HG03196 (cell line): ENCODE results near the gene B3GAT2.

ENCODE experiments used
- ATAC-seq: cut with Tn5 transposase; IDR thresholded peaks from one replicate; pipeline ENCODE4 v1.9.1; 2021; ENCODE audit not compliant: unreplicated experiment

B3GAT2 gene

DNA sequence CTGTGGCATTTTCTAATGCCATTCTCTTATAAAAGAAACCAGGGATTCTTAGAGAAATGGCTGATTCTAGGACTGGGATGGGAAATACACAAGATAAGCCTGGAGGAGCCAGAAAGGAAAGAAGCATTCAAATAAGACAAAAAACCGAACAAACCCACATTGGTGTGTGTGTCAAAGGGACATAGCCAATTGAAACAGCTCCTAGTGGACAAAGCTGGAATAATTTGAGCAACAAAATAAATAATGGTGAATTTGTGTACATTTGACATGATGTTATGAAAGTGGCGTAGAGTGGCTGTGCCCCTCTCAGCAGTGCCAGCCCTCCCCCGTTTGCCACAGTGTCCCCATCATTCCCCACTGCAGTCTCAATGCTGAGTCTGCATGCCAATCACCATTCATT is 55.5 kb downstream of the B3GAT2 start:
- ATAC-seq, result no peak

DNA sequence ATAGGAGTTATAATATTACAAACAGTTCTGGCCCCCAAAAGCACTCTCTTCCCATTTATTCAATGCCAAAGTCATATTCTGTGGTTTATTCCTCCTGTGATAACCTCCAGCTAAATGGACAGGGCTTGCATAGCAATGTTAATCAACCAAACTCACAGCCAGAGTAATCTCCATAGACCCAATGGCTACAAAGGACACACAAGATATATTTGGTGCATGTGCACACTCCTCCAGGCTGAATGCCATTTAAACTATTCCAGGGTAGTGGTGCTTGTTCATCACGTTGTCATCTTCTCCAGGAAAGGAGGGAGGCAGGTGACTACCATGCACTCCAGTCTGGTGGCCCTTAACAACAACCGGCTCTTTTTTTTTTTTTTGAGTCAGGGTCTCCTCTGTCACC is 56.8 kb downstream of the B3GAT2 start:
- ATAC-seq, result no peak

DNA sequence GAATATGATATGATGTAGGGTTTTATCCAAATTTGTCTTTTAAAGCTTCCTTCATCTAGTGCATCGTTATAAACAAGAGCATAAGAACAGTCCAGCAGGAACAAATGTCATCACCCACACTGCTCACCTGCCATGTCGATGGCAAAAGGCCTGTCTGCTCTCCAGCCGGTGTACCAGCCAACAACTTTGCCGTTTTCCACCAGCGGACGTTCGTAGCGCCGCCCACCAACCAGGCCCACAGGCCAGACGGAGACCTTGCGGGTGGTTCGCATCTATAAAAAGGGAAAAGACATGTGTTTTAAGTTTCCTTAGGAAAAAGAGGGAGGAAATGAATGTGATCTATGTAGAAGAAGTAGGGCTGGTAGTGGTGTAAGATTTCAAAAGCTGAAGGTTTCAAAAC is 62.9 kb downstream of the B3GAT2 start:
- ATAC-seq, result no peak

DNA sequence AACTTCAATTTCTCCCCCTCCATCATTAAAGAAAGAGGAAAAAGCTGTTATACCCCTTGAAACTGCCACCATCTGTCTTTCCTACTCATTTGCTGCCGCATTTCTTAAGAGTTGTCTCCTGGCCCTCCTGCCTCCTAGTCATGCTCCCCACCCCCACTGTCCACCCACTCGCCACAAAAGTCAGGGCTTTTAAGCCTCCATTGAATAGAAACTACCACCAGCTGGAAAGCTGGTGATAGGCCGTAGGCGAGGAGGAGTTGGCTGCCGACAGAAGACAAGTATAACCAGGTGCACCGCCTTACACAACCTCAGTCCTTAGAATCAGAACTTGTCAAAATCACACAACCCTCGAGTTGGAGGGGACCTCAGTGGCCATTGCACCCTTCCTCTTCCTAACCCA is 67.6 kb downstream of the B3GAT2 start:
- ATAC-seq, result no peak

DNA sequence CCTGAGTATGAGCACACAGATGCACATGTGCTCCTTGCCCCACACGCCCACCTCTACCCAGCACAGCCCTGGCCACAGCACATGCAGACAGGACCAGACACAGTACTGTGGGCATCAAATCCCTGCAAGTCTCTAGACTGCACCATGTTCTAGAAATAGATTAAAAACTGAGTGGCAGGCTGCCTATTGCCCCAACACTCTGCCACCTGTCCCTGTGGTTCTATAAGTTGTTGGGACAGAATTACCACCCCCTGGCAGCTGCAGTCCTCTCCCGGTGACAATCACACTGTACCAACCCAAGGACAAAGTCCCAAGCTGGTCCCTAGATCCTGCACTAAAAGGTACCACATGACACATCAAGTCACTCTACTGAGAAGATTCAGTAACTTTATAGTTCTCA is 70.2 kb downstream of the B3GAT2 start:
- ATAC-seq, result no peak

DNA sequence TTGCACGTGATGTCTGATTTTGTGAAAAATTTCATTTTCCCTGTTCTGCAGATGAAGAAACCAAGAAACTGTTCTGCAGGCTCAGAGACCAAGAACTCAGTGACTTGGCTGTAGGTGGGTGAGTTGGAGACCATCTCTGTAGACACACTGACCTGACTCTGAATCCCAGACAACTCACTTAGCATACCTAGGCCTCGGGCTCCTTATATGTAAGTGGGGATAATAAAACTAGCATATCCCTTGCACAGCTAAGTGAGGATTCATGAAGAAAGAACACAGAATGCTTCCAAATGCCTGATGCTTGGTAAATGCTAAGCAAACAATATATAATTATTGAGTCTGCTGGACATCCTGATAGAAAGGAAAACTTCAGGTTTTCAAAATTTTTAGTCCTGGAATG is 70.8 kb downstream of the B3GAT2 start:
- no peak for ATAC-seq

DNA sequence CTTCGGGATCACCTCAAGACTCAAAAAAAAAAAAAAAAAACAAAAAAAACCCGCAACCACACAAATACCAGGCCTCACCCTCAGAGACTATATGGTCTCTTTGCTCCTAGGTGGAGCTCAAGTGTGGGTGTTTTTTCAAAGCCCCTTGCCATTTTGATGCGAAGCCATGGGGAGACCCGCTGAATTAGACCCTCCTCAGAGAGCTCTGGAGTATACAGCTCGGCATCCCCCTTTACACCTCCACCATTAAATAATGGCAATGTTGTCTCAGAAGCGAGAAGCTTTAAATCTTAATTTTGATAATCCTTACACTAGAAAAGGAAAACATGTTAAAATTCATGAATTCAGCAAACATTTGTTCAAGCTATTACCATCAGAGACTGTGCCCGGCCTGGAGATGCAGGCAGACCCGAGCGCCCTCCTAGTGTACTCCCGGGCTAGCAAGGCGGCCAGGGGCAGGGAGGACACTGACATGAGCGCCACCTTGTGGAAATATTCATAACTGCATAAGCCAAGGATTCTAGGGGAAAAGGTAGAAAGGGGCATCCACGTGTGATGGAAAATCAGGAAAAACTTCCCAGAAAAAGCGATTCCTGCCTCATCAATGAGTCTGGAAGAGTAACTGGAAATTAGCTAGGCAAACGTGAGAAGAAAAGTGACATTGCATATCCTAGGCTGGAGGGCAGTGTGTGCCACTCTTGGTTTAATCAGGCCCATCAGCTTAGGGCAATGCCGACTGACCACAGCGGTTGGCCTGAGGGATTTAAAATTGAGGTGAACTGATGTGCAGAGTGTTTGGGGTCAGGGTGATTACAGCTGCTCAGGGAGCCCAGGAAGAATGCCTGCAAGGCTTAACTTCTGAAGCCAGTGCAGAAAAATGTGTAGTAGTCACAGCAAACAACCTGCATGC is 72.5 kb downstream of the B3GAT2 start:
- ATAC-seq, result no peak

DNA sequence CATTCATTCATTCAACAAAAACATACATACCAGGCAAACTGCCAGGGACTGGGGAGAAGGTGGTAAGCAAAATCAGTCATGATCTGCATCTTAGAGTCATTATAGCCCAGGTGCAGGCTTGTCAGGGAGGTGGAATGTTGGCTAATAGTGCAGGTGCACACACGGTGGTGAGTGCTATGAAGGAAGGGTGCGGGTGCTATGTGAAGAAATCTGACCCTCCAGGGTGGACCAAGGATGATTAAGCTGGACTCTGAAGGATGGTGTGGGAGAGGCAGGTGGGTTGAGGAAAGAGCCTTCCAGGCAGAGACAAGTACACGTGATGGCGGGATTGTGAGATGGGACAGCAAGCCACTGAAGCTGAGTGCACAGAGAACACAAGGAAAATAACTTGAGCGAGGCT is 77.4 kb downstream of the B3GAT2 start:
- no peak for ATAC-seq

DNA sequence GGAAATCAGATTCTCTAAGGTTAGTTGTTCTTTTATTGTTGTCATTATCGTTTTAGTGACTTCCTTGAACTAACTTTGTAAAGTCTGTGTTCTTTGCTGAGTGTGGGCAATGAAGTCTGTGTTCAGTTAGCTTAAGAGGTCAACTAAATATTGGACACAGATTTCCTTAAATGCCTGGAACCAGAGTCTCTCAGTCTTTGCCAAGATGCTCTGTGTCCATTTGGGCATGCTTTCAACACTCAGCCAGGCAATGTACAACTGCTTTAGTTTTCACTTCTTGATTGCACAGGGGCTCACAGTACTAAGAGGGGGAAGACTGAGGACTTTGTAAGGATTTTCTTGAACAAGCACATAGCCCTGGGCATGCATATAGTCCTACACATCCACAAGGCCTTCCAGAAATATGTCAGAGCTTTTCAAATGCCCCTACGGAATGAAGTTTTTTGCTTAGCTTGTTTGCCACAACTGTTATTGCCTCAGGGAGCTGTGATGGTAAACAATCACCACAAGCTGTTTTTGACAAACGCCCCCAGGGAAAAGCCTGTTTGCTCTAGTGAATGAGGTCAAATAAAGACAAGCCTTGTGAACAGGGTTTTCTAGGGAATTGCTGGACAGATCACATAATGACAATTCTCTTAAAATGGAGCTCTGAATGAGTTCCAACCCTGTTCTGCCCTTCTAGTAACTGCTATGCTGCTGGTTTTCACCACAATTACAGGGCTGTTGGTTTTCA is 82.5 kb downstream of the B3GAT2 start:
- no peak for ATAC-seq

DNA sequence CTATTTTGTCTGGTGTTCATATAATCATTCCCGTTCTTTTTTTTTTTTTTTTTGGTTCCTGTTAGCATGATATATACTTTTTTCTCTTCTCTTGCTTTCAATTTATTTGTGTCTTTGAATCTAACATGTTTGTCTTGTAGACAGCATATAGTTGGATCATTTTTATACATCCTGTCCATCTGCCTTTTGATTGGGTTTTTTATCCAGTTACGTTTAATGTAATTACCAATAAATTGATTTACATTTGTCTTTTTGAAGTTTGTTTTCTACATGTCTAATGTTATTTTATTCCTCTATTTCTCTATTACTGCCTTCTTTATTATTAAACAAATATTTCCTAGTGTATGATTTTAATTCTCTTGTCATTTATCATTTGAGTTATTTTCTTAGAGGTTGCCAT is 84.4 kb downstream of the B3GAT2 start:
- no peak for ATAC-seq

DNA sequence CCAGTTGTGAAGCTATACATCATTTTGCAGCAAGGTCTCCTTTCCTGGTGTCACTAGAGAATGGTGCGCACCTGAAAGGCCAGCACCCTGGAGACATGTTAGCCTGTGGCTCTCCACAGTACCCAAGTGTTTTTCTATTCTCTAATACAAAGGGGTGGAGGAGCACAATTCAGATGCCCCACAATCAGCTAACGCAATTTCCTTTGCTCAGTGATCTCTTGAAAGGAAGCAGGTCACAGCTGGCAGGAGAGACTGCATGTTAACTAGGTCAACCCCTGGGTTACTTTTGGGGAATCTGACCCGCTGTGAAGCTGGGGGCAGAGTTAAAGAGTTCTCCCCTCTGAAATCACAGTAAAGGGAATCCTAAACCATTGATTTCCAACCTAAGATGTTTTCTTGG is 92.5 kb downstream of the B3GAT2 start:
- no peak for ATAC-seq

DNA sequence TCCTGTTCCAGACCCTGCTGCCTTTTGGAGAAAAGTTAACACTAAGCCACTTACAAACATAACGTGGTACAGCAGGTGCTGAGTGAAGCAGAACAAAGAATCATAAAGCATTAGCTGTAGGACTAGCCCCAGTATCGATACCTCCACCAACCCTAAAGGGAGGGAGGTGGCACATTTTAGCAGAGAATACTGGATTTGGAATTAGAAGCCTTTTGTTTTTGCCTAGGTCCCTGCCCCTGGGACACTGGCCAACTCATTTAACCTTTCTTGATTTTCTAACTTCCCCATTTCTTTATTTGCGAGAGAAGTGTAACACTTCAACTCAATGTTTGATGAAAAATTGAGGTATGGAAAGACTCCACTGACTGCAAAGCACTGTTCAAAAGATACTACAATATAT is 93.5 kb downstream of the B3GAT2 start:
- ATAC-seq, result no peak

DNA sequence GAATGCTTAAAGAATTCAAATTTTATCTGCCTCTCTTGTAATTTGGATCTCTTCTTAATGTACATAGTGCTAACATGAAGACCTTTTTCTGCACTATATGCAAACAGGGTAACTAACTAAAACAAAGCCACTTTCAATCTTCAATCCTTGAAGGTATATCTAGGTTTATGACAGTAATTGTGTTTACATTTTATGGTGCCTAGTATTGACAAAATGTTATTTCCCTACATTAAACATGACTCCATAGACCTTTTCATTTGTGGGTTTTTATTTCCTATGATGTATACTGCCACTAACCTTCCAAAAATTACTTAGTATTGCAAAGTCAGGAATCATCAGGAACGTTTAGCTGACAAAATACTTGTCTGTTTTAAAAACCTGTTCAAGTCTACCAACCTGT is 95.9 kb downstream of the B3GAT2 start:
- no peak for ATAC-seq

DNA sequence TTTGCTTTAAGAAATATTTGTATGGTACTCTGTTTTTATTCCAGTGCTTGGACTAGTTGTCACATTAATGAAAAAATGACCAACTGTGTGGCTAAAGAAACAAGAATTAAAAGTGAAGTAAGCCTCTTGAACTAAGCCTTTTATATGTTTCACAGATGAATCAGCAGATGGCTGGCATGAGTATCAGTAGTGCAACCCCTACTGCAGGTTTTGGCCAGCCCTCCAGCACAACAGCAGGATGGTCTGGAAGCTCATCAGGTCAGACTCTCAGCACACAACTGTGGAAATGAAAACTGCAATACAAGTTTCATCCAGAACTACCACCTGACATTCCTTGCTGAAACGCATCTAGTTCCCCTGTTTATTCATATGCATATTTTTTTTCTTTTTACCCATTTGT is 96.8 kb downstream of the B3GAT2 start:
- ATAC-seq, result no peak

DNA sequence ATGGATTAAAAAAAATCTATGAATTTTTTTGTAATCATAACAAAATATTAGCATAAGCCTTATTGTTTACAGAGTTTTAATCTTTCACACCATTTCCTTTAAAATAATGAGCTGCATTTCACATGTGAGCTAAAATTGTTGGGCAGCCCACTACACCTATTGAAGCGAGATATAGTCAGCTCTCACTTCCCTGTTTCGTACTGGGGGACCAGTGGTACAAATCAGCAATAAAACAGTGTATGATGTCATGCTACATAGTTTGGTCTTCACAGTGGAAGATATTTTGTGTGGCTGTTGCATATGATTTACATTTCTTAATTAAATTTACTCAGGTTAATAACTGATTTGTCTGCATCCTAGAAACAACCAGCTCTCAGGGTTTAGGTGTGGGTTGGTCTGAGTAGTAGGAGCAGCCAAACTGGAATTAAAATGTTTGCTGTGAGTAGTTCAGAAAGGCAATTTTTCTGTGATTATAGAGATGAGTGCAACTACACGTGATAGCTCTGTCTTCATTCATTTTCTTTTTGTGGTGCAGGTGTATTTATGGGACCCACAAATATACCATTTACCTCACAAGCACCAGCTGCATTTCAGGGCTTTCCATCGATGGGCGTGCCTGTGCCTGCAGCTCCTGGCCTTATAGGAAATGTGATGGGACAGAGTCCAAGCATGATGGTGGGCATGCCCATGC is 99.3 kb downstream of the B3GAT2 start:
- ATAC-seq, result peak; percentile 96

DNA sequence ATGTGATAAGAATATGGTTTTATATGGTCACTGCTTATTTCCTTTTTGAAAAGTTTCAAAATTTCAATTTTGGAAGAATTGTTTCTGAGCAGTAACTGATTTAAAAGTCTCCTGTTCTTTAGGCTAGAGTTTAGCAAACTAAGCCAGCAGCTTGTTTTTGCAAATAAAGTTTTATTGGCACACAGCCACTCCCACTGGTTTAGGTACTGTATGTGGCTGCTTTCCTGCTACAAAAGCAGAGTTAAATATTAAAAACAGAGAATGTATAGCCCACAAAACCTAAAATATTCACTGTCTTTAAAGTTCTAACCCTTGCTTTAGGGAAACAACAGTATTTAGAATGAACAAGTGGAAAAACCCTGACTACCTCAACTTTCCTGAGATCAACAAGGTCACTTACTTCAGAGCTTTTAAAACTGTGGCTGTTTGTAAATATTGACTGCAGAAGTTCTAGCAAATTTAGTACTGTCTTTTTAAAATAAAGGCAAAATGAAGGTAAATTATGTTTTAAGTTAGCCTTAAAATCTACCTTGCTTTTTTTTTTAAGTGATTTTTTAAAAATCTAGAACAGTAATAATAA is 104.1 kb downstream of the B3GAT2 start:
- ATAC-seq, result no peak

DNA sequence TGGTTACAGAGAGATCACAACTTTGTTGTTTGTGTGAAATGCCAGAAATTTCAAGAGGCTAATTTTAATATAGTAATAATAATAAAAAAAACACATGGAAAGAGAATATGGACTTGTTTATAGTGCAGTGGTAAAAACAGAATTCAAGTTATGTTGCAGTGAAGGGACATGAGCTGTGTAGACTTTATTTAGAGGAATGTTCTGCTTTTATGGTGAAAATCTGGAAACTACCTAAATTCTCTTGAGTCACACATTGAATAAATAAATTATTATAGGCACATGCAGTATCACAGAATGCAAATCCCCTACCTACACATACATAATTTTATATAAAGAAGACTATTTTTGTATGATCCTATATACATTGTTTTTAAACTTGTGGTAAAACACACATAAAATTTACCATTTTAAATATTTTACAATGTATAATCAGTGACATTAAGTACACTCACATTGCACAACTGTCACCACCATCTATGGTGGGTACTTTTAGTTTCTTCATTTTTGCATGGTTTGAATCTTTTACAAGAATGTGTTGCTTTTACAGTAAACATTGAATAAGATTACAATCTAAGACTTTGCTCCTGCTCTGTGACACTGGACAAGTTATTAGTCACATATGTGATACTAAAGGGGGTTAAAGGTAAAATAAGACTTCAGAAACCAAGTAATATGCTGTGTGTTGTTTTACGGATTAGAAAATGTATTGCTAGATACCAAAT is 107.4 kb downstream of the B3GAT2 start:
- no peak for ATAC-seq

DNA sequence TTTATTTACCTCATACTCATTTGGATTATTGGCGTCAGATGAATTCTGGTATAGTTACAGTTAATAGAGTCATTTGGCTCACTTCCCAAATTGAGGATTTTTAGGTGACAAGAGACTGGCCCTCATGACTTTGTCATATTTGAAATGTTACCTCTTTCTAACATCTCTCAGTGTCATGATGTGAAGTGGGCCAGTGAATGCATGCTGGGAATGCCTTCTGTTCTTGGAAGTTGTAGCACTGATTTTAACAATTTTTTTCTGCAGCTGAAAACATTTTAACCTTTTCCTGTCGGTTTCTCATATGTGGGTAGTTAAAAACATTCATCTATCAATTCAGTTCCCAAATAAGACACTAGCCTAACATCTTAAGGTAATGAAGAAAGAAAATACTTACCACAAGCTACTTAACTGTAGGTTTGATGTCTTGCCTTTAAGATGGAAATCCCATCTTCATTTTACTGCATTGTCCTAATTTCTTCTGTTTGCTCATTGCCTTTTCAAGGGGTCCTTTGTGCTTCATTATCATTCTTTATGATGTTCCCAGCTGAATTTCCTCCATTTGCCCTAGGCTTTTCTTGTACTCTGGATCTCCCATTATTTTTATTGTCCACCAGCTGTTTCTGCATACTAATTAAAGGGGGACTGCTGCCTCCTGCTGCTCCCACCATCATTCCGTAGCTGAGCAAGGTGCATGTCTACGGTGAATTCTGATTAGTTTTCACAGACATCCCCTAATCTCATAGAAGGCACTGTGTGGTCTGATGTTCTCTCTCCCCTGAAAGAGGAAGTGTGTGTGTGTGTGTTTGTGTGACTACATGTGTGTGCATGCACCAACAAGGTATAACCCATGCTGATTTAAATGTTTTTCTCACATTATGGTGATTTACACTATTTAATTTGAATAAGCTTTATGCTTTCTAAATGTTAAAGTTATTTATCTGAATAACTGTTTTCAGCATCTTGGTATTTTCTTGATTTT is 109.5 kb downstream of the B3GAT2 start:
- ATAC-seq, result no peak

DNA sequence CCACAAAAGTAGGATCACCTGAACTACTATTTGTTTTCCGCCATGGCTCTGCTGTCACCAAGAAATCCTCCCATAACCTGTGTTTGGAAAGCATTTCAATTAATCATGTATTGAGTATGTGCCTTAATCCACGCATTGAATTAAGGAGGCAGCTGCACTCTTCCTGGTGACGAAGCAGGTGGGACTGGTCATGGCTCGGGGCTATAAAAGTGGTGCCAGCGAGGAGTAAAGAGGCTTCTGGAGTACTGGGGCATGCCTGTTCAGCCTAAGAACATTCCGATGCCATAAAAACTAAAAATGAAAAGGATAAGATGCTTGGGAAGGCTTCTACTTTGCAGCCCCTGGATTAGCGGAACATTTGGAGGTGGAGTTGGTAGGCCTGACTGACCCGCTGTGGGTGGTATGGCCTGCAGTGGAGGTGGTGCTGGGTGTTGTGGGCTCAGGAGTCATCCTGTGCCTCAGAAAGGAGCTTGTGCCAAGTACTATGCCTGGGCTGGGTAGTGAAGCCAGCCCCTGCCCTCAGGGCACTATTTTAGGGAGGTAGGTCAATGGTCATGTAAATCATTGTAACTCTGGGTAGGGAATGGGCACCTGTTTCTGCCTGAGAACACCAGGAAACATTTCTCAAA is 110.5 kb downstream of the B3GAT2 start:
- no peak for ATAC-seq
